Stomach smooth muscle (tissue), 2 donors: Measurements from ENCODE around the gene MYOCD.

Experiments
- H3K27ac ChIP-seq: one replicate; pipeline ENCODE4 v1.7.0; 2013; ENCODE audit warnings: mild to moderate bottlenecking, low read length, inconsistent platforms
- H3K27me3 ChIP-seq, 2 donors: one replicate each; pipeline ENCODE4 v1.7.0; 2013; ENCODE audit warnings: low read length in 2 of 2; ENCODE audit not compliant: insufficient read depth in 2 of 2, control insufficient read depth in 1 of 2
- H3K36me3 ChIP-seq, 2 donors: one replicate each; pipeline ENCODE4 v1.7.0; 2013; ENCODE audit warnings: low read length in 2 of 2; ENCODE audit not compliant: control insufficient read depth in 2 of 2, insufficient read depth in 2 of 2
- H3K4me1 ChIP-seq: one replicate; pipeline ENCODE4 v1.7.0; 2013; ENCODE audit warnings: low read length; ENCODE audit not compliant: control insufficient read depth, insufficient read depth
- H3K4me3 ChIP-seq, 2 donors: one replicate each; pipeline ENCODE4 v1.7.0; 2013; ENCODE audit warnings: low read length in 2 of 2
- H3K9ac ChIP-seq, 2 donors: one replicate each; pipeline ENCODE4 v1.7.0; 2013; ENCODE audit warnings: low read length in 2 of 2, mild to moderate bottlenecking in 1 of 2
- H3K9me3 ChIP-seq, 2 donors: one replicate each; pipeline ENCODE4 v1.7.0; 2013; ENCODE audit warnings: low read length in 2 of 2; ENCODE audit not compliant: control insufficient read depth in 2 of 2
- donor health status: healthy.
- donor health status: Pancreatic carcinoma.

MYOCD gene

GRCh38 chr17:12642034-12642433, 23.7 kb upstream of the MYOCD start:
- H3K27me3 ChIP-seq, result no peaks in the 10 kb centered on the region
- H3K36me3 ChIP-seq, result no peaks in the 10 kb centered on the region
- no peak overlapping the region for H3K9ac ChIP-seq
- H3K27ac ChIP-seq, result no peak overlapping the region
- no peak overlapping the region for H3K4me3 ChIP-seq
- H3K9me3 ChIP-seq, result no peaks in the 10 kb centered on the region
- H3K4me1 ChIP-seq, result peaks cover 3% of the 10 kb centered on the region

GRCh38 chr17:12643822-12644221, 21.9 kb upstream of the MYOCD start:
- Histone ChIP-seq H3K9ac (no peak overlapping the region), H3K9me3 (no peaks in the 10 kb centered on the region), H3K27me3 (no peaks in the 10 kb centered on the region), H3K27ac (no peak overlapping the region), H3K4me1 (no peaks in the 10 kb centered on the region), H3K36me3 (no peaks in the 10 kb centered on the region), H3K4me3 (no peak overlapping the region)

DNA sequence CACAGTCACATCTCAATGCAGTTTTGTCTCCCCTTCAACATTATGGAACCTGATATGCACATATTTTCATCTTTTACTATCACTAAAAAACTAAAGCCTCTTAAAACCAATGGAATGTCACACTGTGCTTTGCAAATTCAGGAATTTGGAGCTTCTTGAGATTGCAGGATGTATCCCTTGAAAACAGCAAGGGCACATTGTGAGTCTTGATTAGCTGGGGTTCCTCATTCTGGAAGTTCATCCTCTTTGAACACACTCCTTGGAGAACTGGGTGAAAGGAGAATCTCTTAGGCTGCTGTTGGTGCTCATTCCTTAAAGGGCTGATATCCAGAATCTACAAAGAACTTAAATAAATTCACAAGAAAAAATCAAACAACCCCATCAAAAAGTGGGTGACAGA, 21.1 kb upstream of the MYOCD start:
- Histone ChIP-seq H3K27me3 (no peaks in the 10 kb centered on the region), H3K4me1 (no peaks in the 10 kb centered on the region), H3K4me3 (no peak overlapping the region), H3K36me3 (no peaks in the 10 kb centered on the region), H3K27ac (no peak overlapping the region), H3K9ac (no peak overlapping the region), H3K9me3 (no peaks in the 10 kb centered on the region)

- Histone ChIP-seq H3K4me1 (no peaks in the 10 kb centered on the region), H3K9ac (no peak overlapping the region), H3K36me3 (no peaks in the 10 kb centered on the region), H3K27me3 (no peaks in the 10 kb centered on the region), H3K27ac (no peak overlapping the region), H3K9me3 (no peaks in the 10 kb centered on the region), H3K4me3 (no peak overlapping the region)
Measured at GRCh38 chr17:12646761-12647422, 18.8 kb upstream of the MYOCD start.

- no peak overlapping the region for H3K4me3 ChIP-seq
- no peaks in the 10 kb centered on the region for H3K9me3 ChIP-seq
- no peaks in the 10 kb centered on the region for H3K36me3 ChIP-seq
- H3K4me1 ChIP-seq, result no peaks in the 10 kb centered on the region
- no peak overlapping the region for H3K27ac ChIP-seq
- no peak overlapping the region for H3K9ac ChIP-seq
- H3K27me3 ChIP-seq, result no peaks in the 10 kb centered on the region
Measured at GRCh38 chr17:12648498-12648897, 17.2 kb upstream of the MYOCD start.

GRCh38 chr17:12655936-12656335, 9.8 kb upstream of the MYOCD start:
- no peaks in the 10 kb centered on the region for H3K36me3 ChIP-seq
- no peaks in the 10 kb centered on the region for H3K4me1 ChIP-seq
- no peaks in the 10 kb centered on the region for H3K9me3 ChIP-seq
- H3K9ac ChIP-seq, result no peak overlapping the region
- H3K4me3 ChIP-seq, result no peak overlapping the region
- no peaks in the 10 kb centered on the region for H3K27me3 ChIP-seq
- no peak overlapping the region for H3K27ac ChIP-seq

- Histone ChIP-seq H3K4me1 (no peaks in the 10 kb centered on the region), H3K4me3 (no peak overlapping the region), H3K36me3 (no peaks in the 10 kb centered on the region), H3K27ac (no peak overlapping the region), H3K9ac (no peak overlapping the region), H3K9me3 (no peaks in the 10 kb centered on the region), H3K27me3 (no peaks in the 10 kb centered on the region)
Measured at GRCh38 chr17:12656354-12656753, 9.3 kb upstream of the MYOCD start.

DNA sequence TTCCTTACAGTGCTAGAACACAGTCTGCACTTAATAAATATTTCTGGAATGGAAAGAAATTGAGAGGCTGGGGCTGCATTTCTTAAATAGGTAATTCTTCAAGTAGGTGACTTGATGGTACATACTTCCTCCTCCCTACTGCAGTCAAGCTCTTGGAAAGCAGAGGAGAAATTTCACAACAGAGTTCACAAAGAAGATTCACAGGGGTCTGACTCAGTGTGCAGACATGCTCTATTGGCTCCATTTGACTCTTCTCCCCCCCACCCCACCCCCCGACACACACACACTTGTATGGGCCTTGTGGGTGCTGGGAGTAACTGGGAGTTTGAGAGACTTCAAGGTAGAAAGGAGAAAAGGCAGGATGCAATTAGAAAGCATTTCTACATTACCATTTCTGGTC, 6.2 kb upstream of the MYOCD start:
- Histone ChIP-seq H3K4me1 (peaks cover 9% of the 10 kb centered on the region), H3K4me3 (peak overlapping the region in 1 of 2 donors; percentile 45), H3K9me3 (no peaks in the 10 kb centered on the region), H3K27me3 (no peaks in the 10 kb centered on the region), H3K27ac (no peak overlapping the region), H3K9ac (no peak overlapping the region), H3K36me3 (no peaks in the 10 kb centered on the region)

DNA sequence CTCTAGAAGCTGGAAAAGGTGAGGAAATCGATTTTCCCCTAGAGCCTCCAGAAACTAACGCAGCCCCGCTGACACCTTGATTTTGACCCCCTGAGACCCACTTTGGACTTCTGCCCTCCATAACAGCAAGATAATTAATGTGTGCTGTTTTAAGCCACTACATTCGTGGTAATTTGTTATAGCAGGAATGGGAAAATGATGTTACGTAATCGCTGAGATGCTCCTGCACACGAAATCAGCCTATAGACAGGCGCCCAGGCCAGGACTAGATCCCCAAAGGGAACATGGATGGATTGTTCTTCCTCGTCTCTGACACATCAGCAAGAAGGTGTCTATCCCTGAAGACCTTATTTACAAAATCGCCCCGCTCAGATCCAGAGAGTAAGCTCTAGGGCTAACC, 1.4 kb upstream of the MYOCD start:
- Histone ChIP-seq H3K36me3 (no peaks in the 10 kb centered on the region), H3K9ac (peak overlapping the region; percentile 77 to 90), H3K27ac (peak overlapping the region; percentile 91), H3K27me3 (no peaks in the 10 kb centered on the region), H3K4me1 (peaks cover 20% of the 10 kb centered on the region), H3K4me3 (peak overlapping the region; percentile 91 to 95), H3K9me3 (no peaks in the 10 kb centered on the region)

DNA sequence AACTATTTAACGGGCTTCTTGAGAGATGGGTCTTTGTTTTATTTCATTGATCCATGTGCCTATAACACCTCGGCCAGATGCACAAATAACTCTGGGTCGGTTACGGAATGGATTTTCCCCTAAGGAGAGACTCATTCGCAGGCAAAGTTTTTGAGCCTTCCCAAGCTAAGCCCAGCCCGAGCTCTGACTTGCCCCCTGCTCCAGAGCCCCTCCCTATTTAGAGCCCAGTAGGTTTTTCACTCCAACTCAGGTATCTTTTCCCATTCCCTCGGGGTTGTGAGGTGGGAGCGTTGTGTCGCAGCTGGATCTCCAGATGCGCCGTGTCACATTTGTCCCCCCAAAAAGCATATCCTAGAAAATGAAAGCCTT, 812 bp upstream of the MYOCD start:
- no peaks in the 10 kb centered on the region for H3K36me3 ChIP-seq
- peak overlapping the region; percentile 91 for H3K27ac ChIP-seq
- no peaks in the 10 kb centered on the region for H3K27me3 ChIP-seq
- H3K4me1 ChIP-seq, result peaks cover 22% of the 10 kb centered on the region
- peak overlapping the region; percentile 91 to 95 for H3K4me3 ChIP-seq
- H3K9ac ChIP-seq, result peak overlapping the region; percentile 77 to 90
- H3K9me3 ChIP-seq, result no peaks in the 10 kb centered on the region

DNA sequence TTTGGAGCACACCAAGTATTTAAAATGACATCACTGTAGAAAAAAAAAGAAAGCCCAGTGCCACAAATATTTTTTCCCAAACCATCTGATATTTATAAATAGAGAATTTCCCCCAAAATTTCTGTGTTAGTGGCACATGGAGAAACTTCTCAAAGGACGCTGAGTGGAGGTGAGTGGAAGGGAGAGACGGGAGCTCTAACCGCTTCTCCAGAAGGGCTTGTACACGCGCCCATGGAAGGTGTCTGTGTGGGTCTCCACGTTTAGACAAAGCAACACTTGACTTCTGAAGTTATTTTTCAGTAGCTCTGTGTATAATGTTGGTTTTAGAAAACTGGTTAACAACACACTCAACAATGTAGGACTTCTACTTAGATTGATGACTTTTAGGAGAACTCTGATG, 1.0 kb downstream of the MYOCD start:
- H3K4me1 ChIP-seq, result peaks cover 25% of the 10 kb centered on the region
- no peaks in the 10 kb centered on the region for H3K36me3 ChIP-seq
- H3K9ac ChIP-seq, result peak overlapping the region; percentile 77 to 90
- H3K4me3 ChIP-seq, result peak overlapping the region; percentile 91 to 95
- H3K9me3 ChIP-seq, result no peaks in the 10 kb centered on the region
- H3K27ac ChIP-seq, result peak overlapping the region; percentile 91
- no peaks in the 10 kb centered on the region for H3K27me3 ChIP-seq
